ENCODE data around the gene AFF3.
"Not testable (repeated sequence)": the region's sequence is repeated elsewhere in the genome, so short reads cannot be mapped to it uniquely, and the experiment has no call there.

The AFF3 gene

GRCh38 chr2:99959261-99960014 lies 183.0 kb downstream of the AFF3 start:
- no peak for DNase-seq

- no peak for DNase-seq
Measured at GRCh38 chr2:99957332-99958133, 184.9 kb downstream of the AFF3 start.

GRCh38 chr2:99956232-99957030 lies 186.0 kb downstream of the AFF3 start:
- DNase-seq, result no peak

GRCh38 chr2:99953750-99954149 lies 188.6 kb downstream of the AFF3 start:
- no peak for DNase-seq

- DNase-seq, result no peak
Measured at GRCh38 chr2:99949963-99950362, 192.4 kb downstream of the AFF3 start.

- no peak for DNase-seq
Measured at GRCh38 chr2:99949530-99949929, 192.9 kb downstream of the AFF3 start.

- no peak for DNase-seq
Measured at GRCh38 chr2:99948010-99948409, 194.4 kb downstream of the AFF3 start.

- DNase-seq, result not testable (repeated sequence)
Measured at GRCh38 chr2:99947366-99947765, 195.0 kb downstream of the AFF3 start.

- DNase-seq, result no peak
Measured at GRCh38 chr2:99944019-99944418, 198.4 kb downstream of the AFF3 start.

- no peak for DNase-seq
Measured at GRCh38 chr2:99942561-99943347, 199.6 kb downstream of the AFF3 start.

GRCh38 chr2:99940963-99941362 lies 201.4 kb downstream of the AFF3 start:
- no peak for DNase-seq

GRCh38 chr2:99939135-99939534 lies 203.3 kb downstream of the AFF3 start:
- DNase-seq, result no peak

- DNase-seq, result no peak
Measured at GRCh38 chr2:99938250-99938649, 204.1 kb downstream of the AFF3 start.

GRCh38 chr2:99936065-99936464 lies 206.3 kb downstream of the AFF3 start:
- DNase-seq, result no peak

GRCh38 chr2:99935662-99936061 lies 206.7 kb downstream of the AFF3 start:
- DNase-seq, result no peak

- DNase-seq, result no peak
Measured at GRCh38 chr2:99933894-99934650, 208.3 kb downstream of the AFF3 start.

- not testable (repeated sequence) for DNase-seq
Measured at GRCh38 chr2:99933491-99933890, 208.9 kb downstream of the AFF3 start.

GRCh38 chr2:99928470-99929053 lies 213.8 kb downstream of the AFF3 start:
- no peak for DNase-seq

GRCh38 chr2:99927690-99928207 lies 214.6 kb downstream of the AFF3 start:
- not testable (repeated sequence) for DNase-seq

GRCh38 chr2:99926986-99927385 lies 215.4 kb downstream of the AFF3 start:
- no peak for DNase-seq

- no peak for DNase-seq
Measured at GRCh38 chr2:99925960-99926359, 216.4 kb downstream of the AFF3 start.

Measured in NCI-H345 (cell line).